Right cardiac atrium (tissue), 5 donors: Measurements from ENCODE around the gene C5. TPM values are rescaled to one million over a fixed set of nuclear protein-coding genes. Genes with fewer than 3 reads are reported as not detected.
A peak's percentile ranks its signal among the peaks of the same experiment; 100 is the strongest.

Experiments used
- ATAC-seq, 2 donors: fragments of 200-7000 bp; cut with Tn5 transposase; one replicate each; pipeline versions ENCODE4 v1.8.0 to v1.9.1; 2020; ENCODE audit warnings: moderate library complexity in 2 of 2, mild to moderate bottlenecking in 1 of 2
- DNase-seq, 3 donors: peaks; one replicate each; pipeline ENCODE4 v3.0.0-alpha.2; 2020
- H3K27ac ChIP-seq: one replicate; pipeline ENCODE4 v1.5.1; 2013; ENCODE audit warnings: mild to moderate bottlenecking, low read length, control low read depth, moderate library complexity
- H3K27me3 ChIP-seq: one replicate; pipeline ENCODE4 v1.6.1; 2013; ENCODE audit not compliant: control insufficient read depth, insufficient read depth
- H3K4me1 ChIP-seq: one replicate; pipeline ENCODE4 v1.6.1; 2013; ENCODE audit warnings: low read length; ENCODE audit not compliant: control insufficient read depth, insufficient read depth
- H3K4me3 ChIP-seq: one replicate; pipeline ENCODE4 v1.5.1; 2013; ENCODE audit warnings: low read length, control low read depth
- H3K9me3 ChIP-seq: one replicate; pipeline ENCODE4 v1.6.1; 2013; ENCODE audit warnings: low read length; ENCODE audit not compliant: control insufficient read depth
- WGBS: extraction: QIAGEN DNeasy Blood & Tissue Kit; methylation state at CpG from one replicate; pipeline ENCODE4 v1.1.7; 2013; 5-methylcytosine and 5-hydroxymethylcytosine counted together
- intact Hi-C, 4 donors: fragments of 100-400 bp; cut with DNase I; formaldehyde crosslinking; loops; one replicate each; pipeline versions ENCODE4 v1.11.0 to v1.14.0; 2022 to 2023
- polyA plus RNA-seq: library from polyadenylated mRNA; stranded (reverse); fragments of 200-250 nt; gene quantifications from one replicate; pipeline ENCODE4 v1.2.3, GENCODE V29; 2013
- total RNA-seq, 4 donors: library from RNA; stranded (reverse); fragmentation: NEBNext Ultra II Directional; extraction: Animal tissue kit (Norgen Biotek cat#: 25700); gene quantifications; one replicate each; pipeline ENCODE4 v1.2.1, GENCODE V29; 2021
- donor health status: healthy with polysubstance abuse.
- donor health status: DM: no; HTN: yes; CAD: no.
- donor health status: DM: no; HTN: no; CAD: no.
- donor health status: DM: no; HTN: yes; CAD: no; lungs with severe emphysema.
- donor health status: DM: yes; HTN: yes; CAD: no.

C5 gene
- total and polyA plus RNA-seq, 5 donors, result 0.67 to 1.9 (median 1.5) TPM

- Histone ChIP-seq H3K27ac (peak overlapping the region; percentile 93), H3K4me1 (peaks cover 20% of the 10 kb centered on the region), H3K9me3 (no peaks in the 10 kb centered on the region), H3K4me3 (no peak overlapping the region), H3K27me3 (no peaks in the 10 kb centered on the region)
- intact Hi-C loops, result no loop called here
- 95% methylated on average over 4 of the region's 4 CpGs for WGBS
- DNase-seq (no peak), ATAC-seq (no peak)
These were observed 131.9 kb downstream of the C5 start for GRCh38 chr9:120917929-120918762.

GRCh38 chr9:120916991-120917880, 132.8 kb downstream of the C5 start:
- no peaks in the 10 kb centered on the region for H3K9me3 ChIP-seq
- WGBS, result 90% methylated on average over 8 of the region's 8 CpGs
- H3K4me3 ChIP-seq, result no peak overlapping the region
- peak overlapping the region; percentile 63 for H3K27ac ChIP-seq
- DNase-seq (no peak), ATAC-seq (no peak)
- H3K27me3 ChIP-seq, result no peaks in the 10 kb centered on the region
- H3K4me1 ChIP-seq, result peaks cover 20% of the 10 kb centered on the region
- intact Hi-C loops, result no loop called here

- peak; percentile 47 to 62 for ATAC-seq
- peak; percentile 75 to 92 (median 88) for DNase-seq
- Histone ChIP-seq H3K27me3 (no peaks in the 10 kb centered on the region), H3K9me3 (no peaks in the 10 kb centered on the region), H3K4me1 (peaks cover 20% of the 10 kb centered on the region), H3K4me3 (no peak overlapping the region), H3K27ac (peak overlapping the region; percentile 63)
- 41% methylated on average over 3 of the region's 3 CpGs for WGBS
- intact Hi-C loops, result no loop called here
These were observed 133.5 kb downstream of the C5 start for GRCh38 chr9:120916588-120916987.

GRCh38 chr9:120915854-120916470, 134.1 kb downstream of the C5 start:
- DNase-seq (no peak), ATAC-seq (no peak)
- Histone ChIP-seq H3K4me1 (peaks cover 20% of the 10 kb centered on the region), H3K27ac (peak overlapping the region; percentile 51), H3K9me3 (no peaks in the 10 kb centered on the region), H3K4me3 (no peak overlapping the region), H3K27me3 (no peaks in the 10 kb centered on the region)
- WGBS, result 64% methylated on average over 5 of the region's 5 CpGs
- intact Hi-C loops, result no loop called here

GRCh38 chr9:120914953-120915352, 135.1 kb downstream of the C5 start:
- Histone ChIP-seq H3K27ac (no peak overlapping the region), H3K4me3 (no peak overlapping the region), H3K4me1 (peaks cover 17% of the 10 kb centered on the region), H3K9me3 (no peaks in the 10 kb centered on the region), H3K27me3 (no peaks in the 10 kb centered on the region)
- peak in 1 of 3 donors; percentile 27 for DNase-seq
- ATAC-seq, result no peak
- WGBS, result 90% methylated on average over 6 of the region's 6 CpGs
- intact Hi-C loops, result no loop called here

GRCh38 chr9:120914396-120914795, 135.7 kb downstream of the C5 start:
- Histone ChIP-seq H3K9me3 (no peaks in the 10 kb centered on the region), H3K27me3 (no peaks in the 10 kb centered on the region), H3K27ac (no peak overlapping the region), H3K4me3 (no peak overlapping the region), H3K4me1 (peaks cover 11% of the 10 kb centered on the region)
- intact Hi-C loops, result no loop called here
- WGBS, result 62% methylated on average over 3 of the region's 3 CpGs
- ATAC-seq (peak in 1 of 2 donors; percentile 30), DNase-seq (peak in 2 of 3 donors; percentile 64 to 74)

GRCh38 chr9:120913647-120914264, 136.3 kb downstream of the C5 start:
- Histone ChIP-seq H3K9me3 (no peaks in the 10 kb centered on the region), H3K27ac (no peak overlapping the region), H3K4me1 (peaks cover 6% of the 10 kb centered on the region), H3K4me3 (no peak overlapping the region), H3K27me3 (no peaks in the 10 kb centered on the region)
- ATAC-seq (no peak), DNase-seq (peak in 1 of 3 donors; percentile 32)
- 86% methylated on average over 4 of the region's 4 CpGs for WGBS
- intact Hi-C loops, result no loop called here

- DNase-seq, result no peak
- WGBS, result 75% methylated on average over 13 of the region's 13 CpGs
- no peak for ATAC-seq
- no peaks in the 10 kb centered on the region for H3K27me3 ChIP-seq
- H3K4me1 ChIP-seq, result peaks cover 4% of the 10 kb centered on the region
- H3K4me3 ChIP-seq, result no peak overlapping the region
- intact Hi-C loops, result no loop called here
- H3K9me3 ChIP-seq, result no peaks in the 10 kb centered on the region
- H3K27ac ChIP-seq, result no peak overlapping the region
These were observed 137.0 kb downstream of the C5 start for GRCh38 chr9:120912958-120913646.

GRCh38 chr9:120911295-120911837, 138.7 kb downstream of the C5 start:
- Histone ChIP-seq H3K27me3 (no peaks in the 10 kb centered on the region), H3K9me3 (no peaks in the 10 kb centered on the region), H3K27ac (no peak overlapping the region), H3K4me1 (peaks cover 2% of the 10 kb centered on the region), H3K4me3 (no peak overlapping the region)
- peak in 1 of 3 donors; percentile 6 for DNase-seq
- intact Hi-C loops, result no loop called here
- no peak for ATAC-seq
- 93% methylated on average over 9 of the region's 9 CpGs for WGBS

- peak in 1 of 3 donors; percentile 10 for DNase-seq
- 90% methylated on average over 3 of the region's 3 CpGs for WGBS
- intact Hi-C loops, result no loop called here
These were observed 139.4 kb downstream of the C5 start for GRCh38 chr9:120910643-120911042.

More at GRCh38 chr9:120910643-120911042, 139.4 kb downstream of the C5 start:
- Histone ChIP-seq H3K27me3 (no peaks in the 10 kb centered on the region), H3K9me3 (no peaks in the 10 kb centered on the region), H3K4me1 (no peaks in the 10 kb centered on the region), H3K27ac (no peak overlapping the region), H3K4me3 (no peak overlapping the region)
- no peak for ATAC-seq
